Astrocyte of the cerebellum (primary cell): ENCODE measurements around the gene UGGT2.
"Not testable (repeated sequence)": the region's sequence is repeated elsewhere in the genome, so short reads cannot be mapped to it uniquely, and the experiment has no call there.

Source experiments
- DNase-seq: peaks from one replicate; pipeline ENCODE4 v3.0.0-alpha.2; 2011; ENCODE audit warnings: low read depth
- H3K4me3 ChIP-seq: 2 replicates; pipeline ENCODE4 v1.5.1; 2011; ENCODE audit warnings: mild to moderate bottlenecking, low read depth, low read length, moderate library complexity
- in situ Hi-C: cut with HindIII; loops from 2 replicates; pipeline ENCODE4 v1.10.0; 2017; ENCODE audit warnings: low sequenced_read_pairs
- TF ChIP-seq, protein P1 (sequence below): IDR thresholded peaks from 2 replicates; pipeline ENCODE4 v1.5.1; 2012; ENCODE audit warnings: low read length, low read depth, moderate library complexity, mild to moderate bottlenecking; ENCODE audit errors: missing control alignments

The UGGT2 gene

DNA sequence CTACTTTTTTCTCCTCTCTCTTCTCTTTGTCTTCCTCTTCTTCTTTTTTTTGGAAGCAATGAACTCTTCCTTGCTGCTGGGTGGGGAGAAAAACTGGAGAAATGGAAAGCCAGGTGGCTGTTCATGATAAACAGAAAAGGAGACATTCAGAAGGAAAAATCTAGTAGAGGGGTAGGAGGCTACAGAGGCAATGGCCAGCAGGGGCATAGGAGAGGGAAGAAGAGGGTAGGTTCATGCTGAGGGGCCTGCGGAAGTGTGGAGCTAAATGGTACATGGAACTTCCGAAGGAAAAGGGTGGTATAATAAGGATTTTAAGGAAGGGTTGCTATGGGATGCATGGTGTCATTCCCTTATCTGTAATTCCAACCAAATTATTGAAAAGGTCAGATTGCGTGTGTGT lies 19.2 kb upstream of the UGGT2 start:
- in situ Hi-C loops: no loop called here
- TF ChIP-seq, protein P1, sequence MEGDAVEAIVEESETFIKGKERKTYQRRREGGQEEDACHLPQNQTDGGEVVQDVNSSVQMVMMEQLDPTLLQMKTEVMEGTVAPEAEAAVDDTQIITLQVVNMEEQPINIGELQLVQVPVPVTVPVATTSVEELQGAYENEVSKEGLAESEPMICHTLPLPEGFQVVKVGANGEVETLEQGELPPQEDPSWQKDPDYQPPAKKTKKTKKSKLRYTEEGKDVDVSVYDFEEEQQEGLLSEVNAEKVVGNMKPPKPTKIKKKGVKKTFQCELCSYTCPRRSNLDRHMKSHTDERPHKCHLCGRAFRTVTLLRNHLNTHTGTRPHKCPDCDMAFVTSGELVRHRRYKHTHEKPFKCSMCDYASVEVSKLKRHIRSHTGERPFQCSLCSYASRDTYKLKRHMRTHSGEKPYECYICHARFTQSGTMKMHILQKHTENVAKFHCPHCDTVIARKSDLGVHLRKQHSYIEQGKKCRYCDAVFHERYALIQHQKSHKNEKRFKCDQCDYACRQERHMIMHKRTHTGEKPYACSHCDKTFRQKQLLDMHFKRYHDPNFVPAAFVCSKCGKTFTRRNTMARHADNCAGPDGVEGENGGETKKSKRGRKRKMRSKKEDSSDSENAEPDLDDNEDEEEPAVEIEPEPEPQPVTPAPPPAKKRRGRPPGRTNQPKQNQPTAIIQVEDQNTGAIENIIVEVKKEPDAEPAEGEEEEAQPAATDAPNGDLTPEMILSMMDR: no peak
- no peak overlapping the region for H3K4me3 ChIP-seq
- no peak for DNase-seq

DNA sequence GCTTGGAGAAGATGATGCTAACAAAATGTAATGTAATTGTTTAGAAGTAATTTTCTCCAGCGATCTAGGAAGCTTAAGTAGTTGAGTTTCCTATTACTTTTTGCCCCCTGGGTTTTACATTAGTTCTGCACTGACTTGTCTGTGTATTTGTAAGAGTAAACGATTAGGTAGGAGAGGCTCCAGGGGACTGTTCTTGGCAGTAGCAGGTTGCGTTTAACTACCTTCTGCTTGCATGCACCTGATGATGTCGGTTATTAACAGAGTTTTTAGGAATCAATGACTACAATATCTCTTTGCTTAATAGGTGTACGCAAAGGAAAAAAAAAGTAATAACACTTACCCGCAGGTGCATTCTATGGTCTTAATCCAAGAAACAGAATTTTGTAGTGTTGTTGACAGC lies 18.3 kb upstream of the UGGT2 start:
- no peak for DNase-seq
- in situ Hi-C loops: no loop called here
- TF ChIP-seq, protein P1: no peak
- no peak overlapping the region for H3K4me3 ChIP-seq

DNA sequence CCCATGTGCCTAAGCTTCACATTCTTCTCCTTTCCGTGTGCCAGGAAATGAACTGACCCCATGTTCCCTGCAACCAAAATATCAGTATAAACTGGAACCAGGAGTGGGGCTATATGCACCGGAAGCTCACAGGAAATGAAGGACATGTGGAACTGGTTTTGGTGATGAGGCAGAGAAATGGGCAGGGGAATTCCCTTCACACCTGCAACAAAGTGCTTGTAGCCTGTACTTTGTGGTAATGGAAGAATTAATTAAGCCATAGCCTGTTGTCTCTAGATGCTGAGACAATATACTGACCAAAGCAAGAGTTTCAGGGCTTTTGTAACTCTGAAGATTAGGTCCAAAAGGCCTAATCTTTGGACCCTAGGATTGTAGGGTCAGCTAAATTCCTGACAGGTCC lies 15.5 kb upstream of the UGGT2 start:
- TF ChIP-seq, protein P1: no peak
- no peak overlapping the region for H3K4me3 ChIP-seq
- DNase-seq: no peak
- in situ Hi-C loops: no loop called here

- no peak overlapping the region for H3K4me3 ChIP-seq
- DNase-seq: no peak
- TF ChIP-seq, protein P1: no peak
- in situ Hi-C loops: no loop called here
Observed at GRCh38 chr13:96065849-96066248, 12.6 kb upstream of the UGGT2 start.

DNA sequence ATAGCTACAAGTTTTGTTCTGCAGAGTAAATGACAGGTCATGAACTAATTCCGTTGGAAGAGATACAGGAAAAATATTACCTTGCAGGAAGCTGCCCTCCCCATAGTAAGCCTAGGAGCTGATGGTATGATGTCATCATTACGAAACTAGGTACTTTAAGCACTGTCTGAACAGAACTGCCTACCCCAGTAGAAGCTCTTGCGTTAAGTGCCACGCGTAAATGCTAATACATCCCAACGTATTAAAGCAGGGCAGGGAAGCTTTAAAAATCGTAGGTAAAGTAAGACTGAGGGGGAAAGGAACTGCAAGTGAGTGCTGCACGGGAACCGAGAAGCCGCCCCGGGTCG lies 572 bp downstream of the UGGT2 start:
- in situ Hi-C loops: no loop called here
- TF ChIP-seq, protein P1: no peak
- peak; percentile 29 for DNase-seq
- peak overlapping the region; percentile 70 for H3K4me3 ChIP-seq

DNA sequence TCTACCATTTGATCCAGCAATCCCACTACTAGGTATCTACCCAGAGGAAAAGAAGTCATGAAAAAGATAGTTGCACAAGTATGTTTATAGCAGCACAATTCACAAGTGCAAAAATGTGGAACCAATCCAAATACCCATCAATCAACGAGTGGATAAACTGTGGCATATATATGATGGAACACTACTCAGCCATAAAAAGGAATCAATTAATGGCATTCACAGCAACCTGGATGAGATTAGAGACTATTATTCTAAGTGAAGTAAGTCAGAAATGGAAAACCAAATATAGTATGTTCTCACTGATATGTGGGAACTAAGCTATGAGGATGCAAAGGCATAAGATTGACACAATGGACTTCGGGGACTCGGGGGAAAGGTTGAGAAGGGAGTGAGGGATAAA lies 1.3 kb downstream of the UGGT2 start:
- in situ Hi-C loops, H3K4me3 ChIP-seq, DNase-seq: not testable (repeated sequence)

GRCh38 chr13:96051491-96051890 lies 1.7 kb downstream of the UGGT2 start:
- DNase-seq, in situ Hi-C loops, H3K4me3 ChIP-seq: not testable (repeated sequence)

DNA sequence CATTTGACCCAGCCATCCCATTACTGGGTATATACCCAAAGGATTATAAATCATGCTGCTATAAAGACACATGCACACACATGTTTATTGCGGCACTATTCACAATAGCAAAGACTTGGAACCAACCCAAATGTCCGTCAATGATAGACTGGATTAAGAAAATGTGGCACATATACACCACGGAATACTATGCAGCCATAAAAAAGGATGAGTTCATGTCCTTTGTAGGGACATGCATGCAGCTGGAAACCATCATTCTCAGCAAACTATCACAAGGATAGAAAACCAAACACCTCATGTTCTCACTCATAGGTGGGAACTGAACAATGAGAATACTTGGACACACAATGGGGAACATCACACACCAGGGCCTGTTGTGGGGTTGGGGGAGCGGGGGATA lies 2.2 kb downstream of the UGGT2 start:
- H3K4me3 ChIP-seq, in situ Hi-C loops, DNase-seq: not testable (repeated sequence)

GRCh38 chr13:96046449-96047126 lies 6.6 kb downstream of the UGGT2 start:
- H3K4me3 ChIP-seq, DNase-seq, in situ Hi-C loops: not testable (repeated sequence)
